ENCODE measurements around the gene KNDC1. TPM values are rescaled to one million over a fixed set of nuclear protein-coding genes. Genes with fewer than 3 reads are reported as not detected.

The KNDC1 gene
- total and polyA plus RNA-seq, 2 of the 13 experiments (the other 11 are each of a cell fraction or from before 2014, with no cell fraction given): 0.69 TPM; not detected in 1

DNA sequence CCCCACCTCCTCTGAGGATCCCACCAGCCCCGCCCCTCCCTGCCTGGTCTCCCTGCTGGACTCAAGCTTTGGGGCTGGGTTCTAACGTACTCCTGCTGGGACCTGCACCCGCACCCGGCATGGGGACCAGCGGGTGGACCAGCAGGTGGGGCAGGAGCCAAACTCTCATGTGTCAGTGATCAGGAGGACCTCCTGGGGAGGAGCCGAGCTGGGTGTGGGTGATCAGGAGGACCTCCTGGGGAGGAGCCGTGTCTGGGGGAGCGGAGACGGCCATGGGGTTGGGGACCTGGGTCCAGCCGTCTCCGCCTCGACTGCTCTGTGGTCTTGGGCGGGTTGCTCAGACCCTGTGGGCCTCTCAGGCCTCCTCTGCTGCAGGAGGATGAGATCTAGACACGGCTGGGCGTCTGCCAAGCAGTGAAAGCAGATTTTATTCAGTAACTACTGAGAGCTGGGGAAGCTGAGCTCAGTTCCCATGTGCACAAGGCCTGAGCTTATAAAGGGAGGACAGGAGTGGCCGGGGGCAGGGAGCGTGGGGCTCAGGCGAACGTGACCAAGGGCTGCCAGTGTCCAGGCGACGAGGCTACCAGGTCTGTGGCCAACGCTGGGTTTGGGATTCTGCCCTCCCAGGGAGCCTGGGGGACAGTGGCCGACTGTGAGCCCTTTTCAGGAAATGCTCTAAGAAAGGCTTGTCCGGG, 36.3 kb downstream of the KNDC1 start:
- 33% methylated on average over 12 of the region's 24 CpGs for WGBS (ENCODE audit: low lambda C conversion rate)
- H3K9me3 ChIP-seq (ENCODE audit: low read length): no peaks in the 10 kb centered on the region
- POLR2A ChIA-PET: no interaction called here
- peaks cover 22 to 68% of the 10 kb centered on the region in 2 experiments; a peak in 4 of 5 replicates for H3K27me3 ChIP-seq (ENCODE audit: control insufficient read depth in 1 of 2, insufficient read depth in 2 of 2, low read length in 2 of 2)
- H3K4me2 ChIP-seq (ENCODE audit: low read depth, low read length): no peak overlapping the region
- no peak overlapping the region for H3K4me3 ChIP-seq (replicated peaks in 1 of 3; ENCODE audit: insufficient read depth in 1 of 3, low read depth in 2 of 3, low read length in 3 of 3)
- no peak overlapping the region for H3K9ac ChIP-seq (ENCODE audit: insufficient read depth, low read depth, low read length)
- H4K20me1 ChIP-seq (ENCODE audit: insufficient read depth, low read length): no peaks in the 10 kb centered on the region
- intact Hi-C loops (cut with micrococcal nuclease; ENCODE audit: unreplicated experiment) (no loop called here), in situ Hi-C loops (cut with HindIII; ENCODE audit: extremely low pct_ligation_motif_present, low pct_unique_long_range_greater_than_20kb) (no loop called here)
- CTCF ChIA-PET (ENCODE audit: low intra/inter-chr PET ratio, low total read pairs): no interaction called here
- H3K27ac ChIP-seq (ENCODE audit: extremely low read length, insufficient read depth, low read length): no peak overlapping the region
- TF ChIP-seq GABPB1 (CRISPR knock-in tag; IDR thresholded peaks at IDR 0.05): no peak
- no peak for TF ChIP-seq IKZF1 (IDR thresholded peaks at IDR 0.05)
- TF ChIP-seq ZNF263 (CRISPR knock-in tag; IDR thresholded peaks at IDR 0.05): peak; percentile 62; the same call in 1 of the 2 replicates
- H3K36me3 ChIP-seq (replicated peaks in 1 of 2; ENCODE audit: control insufficient read depth in 1 of 2, insufficient read depth in 2 of 2, low read length in 2 of 2): no peaks in the 10 kb centered on the region
- H3K4me1 ChIP-seq (ENCODE audit: insufficient read depth, low read length): no peaks in the 10 kb centered on the region
- no peak for FAIRE-seq
- BruUV-seq (replicated peaks): no TSS peak
- H3K79me2 ChIP-seq (ENCODE audit: insufficient read depth, low read length): no peaks in the 10 kb centered on the region
- DNase-seq (ENCODE audit: low spot score): no peak
- ATAC-seq: no peak
- no peak overlapping the region for H2AFZ ChIP-seq (ENCODE audit: low read length)

DNA sequence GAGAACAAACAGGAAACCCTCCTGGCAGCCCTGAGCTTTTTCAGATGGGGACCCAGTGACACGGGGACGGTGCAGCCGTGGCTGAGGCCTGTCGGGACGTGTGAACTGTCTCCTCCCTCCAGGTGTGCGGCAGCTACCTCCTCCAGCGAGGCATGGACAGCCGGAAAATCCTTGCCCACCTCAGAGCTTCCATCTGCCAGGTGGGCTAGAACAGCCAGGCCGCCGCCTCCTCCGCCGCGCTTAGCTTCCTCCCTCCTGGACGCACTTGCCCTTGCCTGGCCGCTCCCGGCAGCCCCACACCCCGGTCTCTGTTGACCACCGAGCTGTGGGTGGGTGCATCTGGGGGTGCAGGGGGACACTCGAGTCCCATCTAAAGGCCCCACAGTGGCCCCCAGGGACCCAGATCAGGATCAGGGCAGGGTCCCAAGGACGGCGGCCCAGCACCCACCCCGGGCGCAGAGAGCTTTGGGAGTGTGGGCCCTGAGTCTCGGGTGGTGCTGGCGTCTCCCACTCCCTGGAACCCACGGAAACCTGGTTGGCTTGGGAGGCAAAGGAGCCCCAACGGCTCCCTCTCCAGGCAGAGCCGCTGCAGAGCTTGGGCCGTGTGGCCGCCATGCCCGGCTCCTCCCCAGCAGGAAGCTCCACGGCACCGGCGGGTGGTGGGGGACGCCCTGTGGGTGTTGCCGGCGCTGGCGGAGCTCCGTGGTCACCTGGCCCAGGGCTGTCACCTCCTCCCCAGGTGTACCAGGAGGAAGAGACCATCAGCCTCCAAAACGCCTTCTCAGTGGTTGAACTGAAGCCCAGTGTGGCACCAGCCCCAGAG, 37.1 kb downstream of the KNDC1 start:
- Histone ChIP-seq H3K9me3 (ENCODE audit: low read length) (no peaks in the 10 kb centered on the region), H4K20me1 (ENCODE audit: insufficient read depth, low read length) (no peaks in the 10 kb centered on the region), H3K4me1 (ENCODE audit: insufficient read depth, low read length) (no peaks in the 10 kb centered on the region), H2AFZ (ENCODE audit: low read length) (no peak overlapping the region), H3K27ac (ENCODE audit: extremely low read length, insufficient read depth, low read length) (no peak overlapping the region), H3K36me3 (replicated peaks in 1 of 2; ENCODE audit: control insufficient read depth in 1 of 2, insufficient read depth in 2 of 2, low read length in 2 of 2) (no peaks in the 10 kb centered on the region), H3K9ac (ENCODE audit: insufficient read depth, low read depth, low read length) (no peak overlapping the region), H3K79me2 (ENCODE audit: insufficient read depth, low read length) (no peaks in the 10 kb centered on the region), H3K4me2 (ENCODE audit: low read depth, low read length) (no peak overlapping the region), H3K27me3 (ENCODE audit: control insufficient read depth in 1 of 2, insufficient read depth in 2 of 2, low read length in 2 of 2) (peaks cover 29 to 71% of the 10 kb centered on the region in 2 experiments; a peak in 4 of 5 replicates), H3K4me3 (replicated peaks in 1 of 3; ENCODE audit: insufficient read depth in 1 of 3, low read depth in 2 of 3, low read length in 3 of 3) (no peak overlapping the region)
- ATAC-seq (no peak), DNase-seq (ENCODE audit: low spot score) (no peak), FAIRE-seq (no peak)
- in situ Hi-C loops (cut with HindIII; ENCODE audit: extremely low pct_ligation_motif_present, low pct_unique_long_range_greater_than_20kb): no loop called here
- intact Hi-C loops (cut with micrococcal nuclease; ENCODE audit: unreplicated experiment): no loop called here
- BruUV-seq (replicated peaks): no TSS peak
- TF ChIP-seq, protein P1, sequence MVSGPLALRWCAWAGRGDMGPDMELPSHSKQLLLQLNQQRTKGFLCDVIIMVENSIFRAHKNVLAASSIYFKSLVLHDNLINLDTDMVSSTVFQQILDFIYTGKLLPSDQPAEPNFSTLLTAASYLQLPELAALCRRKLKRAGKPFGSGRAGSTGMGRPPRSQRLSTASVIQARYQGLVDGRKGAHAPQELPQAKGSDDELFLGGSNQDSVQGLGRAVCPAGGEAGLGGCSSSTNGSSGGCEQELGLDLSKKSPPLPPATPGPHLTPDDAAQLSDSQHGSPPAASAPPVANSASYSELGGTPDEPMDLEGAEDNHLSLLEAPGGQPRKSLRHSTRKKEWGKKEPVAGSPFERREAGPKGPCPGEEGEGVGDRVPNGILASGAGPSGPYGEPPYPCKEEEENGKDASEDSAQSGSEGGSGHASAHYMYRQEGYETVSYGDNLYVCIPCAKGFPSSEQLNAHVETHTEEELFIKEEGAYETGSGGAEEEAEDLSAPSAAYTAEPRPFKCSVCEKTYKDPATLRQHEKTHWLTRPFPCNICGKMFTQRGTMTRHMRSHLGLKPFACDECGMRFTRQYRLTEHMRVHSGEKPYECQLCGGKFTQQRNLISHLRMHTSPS (CRISPR knock-in tag; IDR thresholded peaks at IDR 0.05; ENCODE audit: low read depth): no peak
- TF ChIP-seq ZNF30 (CRISPR knock-in tag; IDR thresholded peaks at IDR 0.05): no peak
- POLR2A ChIA-PET: no interaction called here
- CTCF ChIA-PET (ENCODE audit: low intra/inter-chr PET ratio, low total read pairs): no interaction called here
- 20% methylated on average over 1 of the region's 40 CpGs for WGBS (ENCODE audit: low lambda C conversion rate)

All from HepG2 (cell line).